Sciatic nerve (tissue), 2 donors: ENCODE results near the gene SLC4A3. TPM values are rescaled to one million over a fixed set of nuclear protein-coding genes. Genes with fewer than 3 reads are reported as not detected.

Experiments used
- ATAC-seq: fragments of 200-7000 bp; cut with Tn5 transposase; one replicate; pipeline ENCODE4 v1.9.1; 2020; ENCODE audit warnings: mild to moderate bottlenecking, moderate library complexity
- DNase-seq: peaks from one replicate; pipeline ENCODE4 v3.0.0-alpha.2; 2020; ENCODE audit warnings: low spot score
- intact Hi-C: fragments of 100-400 bp; cut with DNase I; formaldehyde crosslinking; loops from one replicate; pipeline ENCODE4 v1.14.2; 2022
- total RNA-seq: library from RNA; stranded (reverse); fragmentation: NEBNext Ultra II Directional; extraction: Animal tissue kit (Norgen Biotek cat#: 25700); gene quantifications from one replicate; pipeline ENCODE4 v1.2.1, GENCODE V29; 2021
- donor health status: DM: no; HTN: no; CAD: no.
- donor health status: DM: no; HTN: no; CAD: no.

The SLC4A3 gene
- total RNA-seq, 1 donor from 2014 or later: 6.7 TPM

DNA sequence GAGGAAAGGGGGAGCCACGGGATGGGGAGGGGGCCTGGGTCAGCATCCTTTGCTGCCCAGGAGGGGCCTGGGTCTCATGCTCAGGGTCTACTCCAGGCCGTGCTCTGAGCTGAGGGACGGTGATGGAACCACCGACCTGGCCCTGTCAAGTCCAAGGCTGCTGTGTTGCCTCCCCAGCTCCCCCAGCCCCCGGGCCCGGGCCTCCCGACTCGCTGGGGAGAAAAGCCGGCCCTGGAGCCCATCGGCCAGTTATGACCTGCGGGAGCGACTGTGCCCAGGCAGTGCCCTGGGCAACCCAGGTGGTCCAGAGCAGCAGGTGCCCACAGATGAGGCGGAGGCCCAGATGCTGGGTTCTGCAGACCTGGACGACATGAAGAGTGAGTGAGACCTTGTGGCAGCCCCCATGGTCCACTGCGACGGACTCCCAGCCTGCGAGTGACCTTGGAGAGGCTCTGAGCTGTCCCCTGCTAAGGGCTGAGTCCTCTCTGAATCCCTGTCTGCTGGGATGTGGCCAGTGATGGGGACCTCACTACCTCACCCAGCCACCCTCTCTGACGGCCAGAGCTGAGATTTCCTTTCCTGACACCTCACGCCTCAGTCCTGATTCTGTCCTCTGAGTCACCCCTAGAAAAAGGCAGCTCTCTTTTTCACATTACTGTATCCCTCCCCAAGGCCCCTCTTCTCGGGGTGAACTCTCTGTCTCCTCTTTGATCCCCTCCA lies 2.7 kb downstream of the SLC4A3 start:
- DNase-seq (no peak), ATAC-seq (peak; percentile 11)
- intact Hi-C loops: no loop called here

DNA sequence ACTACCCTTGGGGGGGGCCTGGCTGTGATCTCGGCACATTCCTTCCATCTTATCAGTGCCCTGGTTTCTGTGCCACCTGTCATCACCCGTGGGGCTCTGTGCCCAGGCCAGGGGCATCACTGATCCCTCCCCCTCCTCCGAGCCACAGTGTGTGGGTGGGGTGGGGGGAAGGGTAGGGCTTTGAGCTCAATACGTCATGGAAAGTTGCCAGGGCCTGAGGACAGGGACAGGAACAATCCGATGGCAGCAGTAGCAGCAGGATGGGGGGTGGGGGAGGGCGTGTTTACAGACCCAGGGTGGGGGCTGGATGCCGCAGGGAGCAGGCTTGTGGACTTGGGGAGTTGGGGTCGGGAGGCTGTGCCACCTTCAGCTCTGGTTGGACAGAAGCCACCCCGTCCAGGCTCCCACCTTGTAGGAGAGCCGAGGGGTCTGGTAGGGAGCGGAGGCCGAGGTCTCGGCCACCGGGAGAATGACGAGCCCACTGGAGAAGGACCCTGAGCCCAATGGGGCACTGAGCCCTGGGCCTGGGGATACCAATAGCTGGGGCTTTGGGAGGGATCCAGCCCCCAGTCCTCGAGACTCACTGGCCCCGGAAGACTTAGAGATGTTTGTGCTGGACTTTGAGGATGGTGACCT lies 3.5 kb downstream of the SLC4A3 start:
- DNase-seq (no peak), ATAC-seq (no peak)
- intact Hi-C loops: no loop called here

GRCh38 chr2:219631406-219631891 lies 4.0 kb downstream of the SLC4A3 start:
- DNase-seq: no peak
- intact Hi-C loops: no loop called here
- no peak for ATAC-seq

GRCh38 chr2:219631904-219632759 lies 4.7 kb downstream of the SLC4A3 start:
- peak; percentile 58 for DNase-seq
- ATAC-seq: no peak

GRCh38 chr2:219632760-219633105 lies 5.3 kb downstream of the SLC4A3 start:
- intact Hi-C loops: no loop called here
- DNase-seq (peak; percentile 49), ATAC-seq (no peak)

More at GRCh38 chr2:219631904-219632759, 4.7 kb downstream of the SLC4A3 start:
- intact Hi-C loops: no loop called here

DNA sequence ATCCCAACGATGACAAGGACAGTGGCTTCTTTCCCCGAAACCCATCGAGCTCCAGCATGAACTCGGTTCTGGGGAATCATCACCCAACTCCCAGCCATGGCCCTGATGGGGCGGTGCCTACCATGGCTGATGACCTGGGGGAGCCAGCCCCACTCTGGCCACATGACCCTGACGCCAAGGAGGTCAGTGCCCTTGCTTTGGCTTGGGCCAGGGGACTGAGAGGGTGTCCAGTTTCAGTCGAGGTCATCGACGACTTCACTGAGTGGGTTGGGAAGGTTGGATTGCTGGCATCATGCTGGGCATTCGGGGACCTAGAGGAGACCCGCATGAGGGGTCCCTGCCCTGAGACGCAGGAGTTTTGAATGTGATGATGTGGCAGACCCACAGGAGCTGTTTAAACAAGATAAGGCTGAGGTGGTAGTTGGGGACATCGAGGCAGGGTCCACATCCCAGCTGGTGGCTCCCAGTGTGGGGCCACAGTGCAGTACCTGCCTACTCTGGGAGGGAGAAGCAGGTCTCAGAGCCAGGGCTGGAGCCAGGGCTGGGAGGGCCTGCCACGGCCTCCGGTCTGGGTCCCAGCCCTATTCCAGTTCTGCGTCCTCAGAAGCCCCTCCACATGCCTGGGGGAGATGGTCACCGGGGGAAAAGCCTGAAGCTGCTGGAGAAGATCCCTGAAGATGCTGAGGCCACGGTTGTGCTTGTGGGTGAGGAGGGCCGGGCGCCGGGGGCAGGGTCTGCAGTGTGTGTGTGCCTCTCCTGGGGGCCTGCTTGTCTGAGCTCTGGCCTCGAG lies 6.0 kb downstream of the SLC4A3 start:
- peak; percentile 42 for DNase-seq
- intact Hi-C loops: no loop called here

DNA sequence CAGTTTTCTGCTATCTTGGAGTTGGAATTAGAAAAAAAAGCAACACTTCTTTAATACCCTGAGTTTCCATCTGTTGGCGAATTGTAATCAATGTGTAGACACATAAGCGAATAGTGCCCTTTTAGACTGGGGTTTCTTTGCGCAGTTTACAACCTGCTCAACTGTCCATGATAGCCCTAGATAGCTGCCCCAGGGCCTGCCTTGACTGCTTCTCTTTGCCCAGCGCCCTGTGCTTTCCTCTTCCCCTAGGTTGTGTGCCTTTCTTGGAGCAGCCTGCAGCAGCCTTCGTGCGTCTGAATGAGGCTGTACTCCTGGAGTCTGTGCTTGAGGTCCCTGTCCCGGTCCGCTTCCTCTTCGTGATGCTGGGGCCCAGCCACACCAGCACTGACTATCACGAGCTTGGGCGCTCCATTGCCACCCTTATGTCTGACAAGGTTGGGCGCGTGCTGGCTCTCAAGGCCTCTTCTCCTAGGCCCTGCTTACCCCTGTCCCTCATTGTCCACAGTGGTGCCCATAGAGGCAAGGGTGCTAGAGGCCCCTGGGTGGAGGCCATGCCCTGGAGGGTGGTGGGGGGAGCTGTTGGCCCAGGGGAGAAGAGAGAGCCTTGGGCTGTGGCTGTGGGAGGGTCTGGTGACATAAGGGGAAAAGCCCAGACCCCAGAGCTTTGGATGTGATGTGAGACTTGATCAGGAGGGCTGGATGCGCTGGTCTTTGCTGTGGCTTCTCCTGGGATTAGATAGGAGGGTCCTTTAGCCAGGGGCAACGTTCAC lies 6.9 kb downstream of the SLC4A3 start:
- ATAC-seq (no peak), DNase-seq (peak; percentile 45)
- intact Hi-C loops: no loop called here

More for the DNA sequence above, 6.0 kb downstream of the SLC4A3 start:
- ATAC-seq: no peak

- no peak for ATAC-seq
- DNase-seq: peak; percentile 54
- intact Hi-C loops: no loop called here
These were observed 7.7 kb downstream of the SLC4A3 start for GRCh38 chr2:219634951-219635751.

DNA sequence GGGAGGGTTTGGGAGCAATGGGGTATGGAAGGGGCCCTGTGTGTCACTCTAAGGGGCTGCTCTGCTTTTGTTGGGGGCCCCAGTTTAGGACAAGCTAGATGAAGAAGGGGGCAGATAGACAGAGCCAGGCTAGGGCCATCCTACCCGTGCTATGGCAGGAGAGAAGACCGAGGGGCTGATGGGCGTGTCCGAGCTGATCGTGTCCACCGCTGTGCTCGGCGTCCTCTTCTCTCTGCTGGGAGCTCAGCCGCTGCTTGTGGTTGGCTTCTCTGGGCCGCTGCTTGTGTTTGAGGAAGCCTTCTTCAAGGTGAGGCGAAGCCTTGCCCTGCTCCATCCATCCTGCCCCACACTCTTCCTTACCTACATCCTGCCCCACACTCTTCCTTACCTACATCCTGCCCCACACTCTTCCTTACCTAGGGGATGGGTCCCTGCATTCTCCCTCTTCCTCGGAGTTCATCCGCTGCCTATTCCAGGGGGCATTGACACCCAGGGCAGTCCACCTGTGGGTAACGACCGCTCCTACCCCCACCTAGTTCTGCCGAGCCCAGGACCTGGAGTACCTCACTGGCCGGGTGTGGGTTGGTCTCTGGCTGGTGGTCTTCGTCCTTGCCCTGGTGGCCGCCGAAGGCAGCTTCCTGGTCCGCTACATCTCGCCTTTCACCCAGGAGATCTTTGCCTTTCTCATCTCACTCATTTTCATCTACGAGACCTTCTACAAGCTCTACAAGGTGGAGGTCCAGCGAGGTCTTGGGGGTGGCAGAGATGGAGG lies 8.9 kb downstream of the SLC4A3 start:
- intact Hi-C loops: no loop called here
- no peak for DNase-seq
- no peak for ATAC-seq

- no peak for ATAC-seq
- intact Hi-C loops: no loop called here
- no peak for DNase-seq
These were observed 9.8 kb downstream of the SLC4A3 start for GRCh38 chr2:219636941-219637841.

GRCh38 chr2:219637842-219638185 lies 10.4 kb downstream of the SLC4A3 start:
- no peak for ATAC-seq
- no peak for DNase-seq
- intact Hi-C loops: no loop called here

GRCh38 chr2:219638217-219638947 lies 11.0 kb downstream of the SLC4A3 start:
- DNase-seq: no peak
- no peak for ATAC-seq
- intact Hi-C loops: no loop called here

DNA sequence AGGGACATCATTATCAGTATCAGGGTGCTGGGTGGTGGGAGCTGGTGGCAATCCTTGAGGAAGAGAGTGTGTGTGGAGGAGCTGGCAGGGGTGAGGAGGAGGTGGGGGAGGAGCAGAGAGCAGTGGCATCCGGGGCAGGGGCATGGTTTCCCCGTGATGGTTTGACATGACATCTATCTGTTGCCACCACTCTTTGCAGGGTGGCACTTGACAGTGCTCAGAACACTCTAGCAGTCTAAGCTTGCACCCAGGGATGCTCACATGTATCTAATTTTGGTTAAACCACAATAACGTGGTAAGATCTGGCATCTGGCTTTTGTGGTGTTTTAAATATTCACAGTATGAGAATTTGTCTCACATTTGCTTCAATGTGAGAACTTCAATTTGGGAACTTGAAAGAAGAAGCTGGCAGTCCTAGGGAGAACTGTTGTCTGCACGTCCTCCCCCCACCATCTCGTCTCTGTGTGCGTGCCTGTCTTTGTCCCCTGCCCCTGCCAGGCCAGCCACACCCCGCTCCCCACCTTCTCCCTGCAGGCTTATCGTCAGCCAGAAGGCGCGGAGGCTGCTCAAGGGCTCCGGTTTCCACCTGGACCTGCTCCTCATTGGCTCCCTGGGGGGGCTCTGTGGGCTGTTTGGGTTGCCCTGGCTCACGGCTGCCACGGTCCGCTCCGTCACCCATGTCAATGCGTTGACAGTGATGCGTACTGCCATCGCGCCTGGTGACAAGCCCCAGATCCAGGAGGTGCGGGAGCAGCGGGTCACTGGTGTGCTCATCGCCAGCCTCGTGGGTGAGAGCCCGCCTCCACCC lies 11.7 kb downstream of the SLC4A3 start:
- intact Hi-C loops: no loop called here
- ATAC-seq: no peak
- no peak for DNase-seq

- intact Hi-C loops: loop anchor here (5.0 kb wide), 1 partner anchor 99 kb away; the partner anchor contains the start of genes CHPF and TMEM198
- ATAC-seq: no peak
- no peak for DNase-seq
These were observed 14.1 kb downstream of the SLC4A3 start for GRCh38 chr2:219641390-219642068.
